Measurements from ENCODE around the gene BMS1. TPM values are rescaled to one million over a fixed set of nuclear protein-coding genes. Genes with fewer than 3 reads are reported as not detected.

The BMS1 gene
- total RNA-seq, 1 experiment from 2014 or later: 44.2 TPM

DNA sequence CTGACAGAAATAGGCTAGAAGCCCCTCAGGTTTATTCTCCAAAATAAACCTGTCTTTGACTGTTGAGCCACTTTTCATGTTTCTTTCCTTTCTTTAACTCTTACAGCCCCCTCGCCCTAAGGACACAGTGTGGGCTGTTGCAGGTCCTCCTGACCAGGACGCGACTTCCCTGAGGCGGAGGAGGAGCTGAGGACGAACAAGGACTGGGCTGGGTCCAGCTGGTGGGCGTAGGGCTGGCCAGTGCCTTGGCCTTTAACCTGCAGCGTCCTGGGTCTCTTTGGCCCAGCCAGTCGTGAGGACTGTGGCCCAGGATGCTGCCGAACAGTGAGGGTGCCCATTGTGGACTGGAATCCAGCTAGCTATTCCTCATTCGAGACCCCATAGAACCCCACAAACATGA is 13.4 kb upstream of the BMS1 start:
- H3K27ac ChIP-seq (ENCODE audit: insufficient read length, low read depth, low read length): no peak overlapping the region
- no peak overlapping the region for H3K9ac ChIP-seq (ENCODE audit: extremely low read depth, insufficient read length, low read length)
- H2BK20ac ChIP-seq (ENCODE audit: low read depth, low read length, poor library complexity, severe bottlenecking): no peak overlapping the region
- TF ChIP-seq, protein P1, sequence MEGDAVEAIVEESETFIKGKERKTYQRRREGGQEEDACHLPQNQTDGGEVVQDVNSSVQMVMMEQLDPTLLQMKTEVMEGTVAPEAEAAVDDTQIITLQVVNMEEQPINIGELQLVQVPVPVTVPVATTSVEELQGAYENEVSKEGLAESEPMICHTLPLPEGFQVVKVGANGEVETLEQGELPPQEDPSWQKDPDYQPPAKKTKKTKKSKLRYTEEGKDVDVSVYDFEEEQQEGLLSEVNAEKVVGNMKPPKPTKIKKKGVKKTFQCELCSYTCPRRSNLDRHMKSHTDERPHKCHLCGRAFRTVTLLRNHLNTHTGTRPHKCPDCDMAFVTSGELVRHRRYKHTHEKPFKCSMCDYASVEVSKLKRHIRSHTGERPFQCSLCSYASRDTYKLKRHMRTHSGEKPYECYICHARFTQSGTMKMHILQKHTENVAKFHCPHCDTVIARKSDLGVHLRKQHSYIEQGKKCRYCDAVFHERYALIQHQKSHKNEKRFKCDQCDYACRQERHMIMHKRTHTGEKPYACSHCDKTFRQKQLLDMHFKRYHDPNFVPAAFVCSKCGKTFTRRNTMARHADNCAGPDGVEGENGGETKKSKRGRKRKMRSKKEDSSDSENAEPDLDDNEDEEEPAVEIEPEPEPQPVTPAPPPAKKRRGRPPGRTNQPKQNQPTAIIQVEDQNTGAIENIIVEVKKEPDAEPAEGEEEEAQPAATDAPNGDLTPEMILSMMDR (conservative IDR thresholded peaks at IDR 0.05): no peak
- H3K4me1 ChIP-seq (ENCODE audit: insufficient read depth, low read length): no peaks in the 10 kb centered on the region
- H4K20me1 ChIP-seq (ENCODE audit: control insufficient read depth, insufficient read depth, insufficient read length): no peaks in the 10 kb centered on the region
- H3K9me3 ChIP-seq (ENCODE audit: control insufficient read depth, low read depth, low read length): no peaks in the 10 kb centered on the region
- no peak overlapping the region for H3K4me3 Mint-ChIP-seq
- H3K56ac ChIP-seq (ENCODE audit: insufficient read length, low read depth, low read length): no peak overlapping the region
- H3K14ac ChIP-seq (ENCODE audit: insufficient read depth, low read length): no peak overlapping the region
- H3K23me2 ChIP-seq (ENCODE audit: insufficient read length, low read depth, low read length, poor library complexity, severe bottlenecking): no peaks in the 10 kb centered on the region
- no peak for DNase-seq
- no peak overlapping the region for H2BK120ac ChIP-seq (ENCODE audit: low read depth, low read length, poor library complexity, severe bottlenecking)
- H3K23ac ChIP-seq (ENCODE audit: insufficient read length, low read depth, low read length): no peak overlapping the region
- H3K27ac Mint-ChIP-seq: no peak overlapping the region
- H2AFZ ChIP-seq (ENCODE audit: low read length): no peak overlapping the region
- no peaks in the 10 kb centered on the region for H3K27me3 ChIP-seq (ENCODE audit: insufficient read depth, low read length)
- H2BK12ac ChIP-seq (ENCODE audit: insufficient read length, low read depth, low read length): no peak overlapping the region
- no peak overlapping the region for H3K4ac ChIP-seq (ENCODE audit: low read depth, low read length)
- no peak overlapping the region for H2AK5ac ChIP-seq (ENCODE audit: insufficient read length, low read length)
- H3K79me1 ChIP-seq (ENCODE audit: insufficient read depth, low read depth, low read length, poor library complexity, severe bottlenecking): no peaks in the 10 kb centered on the region
- H2BK15ac ChIP-seq (ENCODE audit: low read depth, low read length): no peak overlapping the region
- H3T11ph ChIP-seq (ENCODE audit: low read length): no peak overlapping the region
- H4K8ac ChIP-seq (replicated peaks; ENCODE audit: insufficient read length, low read depth, low read length): no peak overlapping the region
- no peak overlapping the region for H4K91ac ChIP-seq (ENCODE audit: insufficient read length, low read depth, low read length)
- H3K9me3 Mint-ChIP-seq: peaks cover 9 to 48% of the 10 kb centered on the region in 2 experiments
- H3K79me2 ChIP-seq (ENCODE audit: insufficient read depth, low read length): no peaks in the 10 kb centered on the region
- H3K36me3 Mint-ChIP-seq (ENCODE audit: insufficient read depth in 1 of 3, low read depth in 3 of 3): no peaks in the 10 kb centered on the region
- H3K4me2 ChIP-seq (ENCODE audit: insufficient read depth, insufficient read length, low read length): no peak overlapping the region
- H4K5ac ChIP-seq (ENCODE audit: insufficient read length, low read depth, low read length): no peak overlapping the region
- H3K18ac ChIP-seq (ENCODE audit: insufficient read length, low read depth, low read length): no peak overlapping the region
- H3K4me1 Mint-ChIP-seq: no peaks in the 10 kb centered on the region
- no peak overlapping the region for H2BK5ac ChIP-seq (ENCODE audit: insufficient read length, low read length)
- no CpG with 5 or more reads among the region's 10 CpGs for WGBS (ENCODE audit: extremely low coverage, insufficient read length, low lambda C conversion rate)
- H3K27me3 Mint-ChIP-seq (ENCODE audit: low read depth): peaks cover 21% of the 10 kb centered on the region
